Mucosa of gallbladder (tissue), 1 donor: ENCODE results near the gene CCDC106. TPM values are rescaled to one million over a fixed set of nuclear protein-coding genes. Genes with fewer than 3 reads are reported as not detected.

Experiments used
- DNase-seq: peaks from one replicate; pipeline ENCODE4 v3.0.0-alpha.2; 2020; ENCODE audit warnings: low spot score
- total RNA-seq: library from RNA; stranded (reverse); gene quantifications from one replicate; pipeline ENCODE4 v1.2.1, GENCODE V29; 2021
- donor health status: DM: no; HTN: no; CAD: no.

CCDC106 gene
- total RNA-seq, 1 donor from 2014 or later, result 18.4 TPM

- no peak for DNase-seq
Measured at GRCh38 chr19:55668603-55669348, 20.8 kb downstream of the CCDC106 start.

GRCh38 chr19:55669418-55670279, 21.6 kb downstream of the CCDC106 start:
- no peak for DNase-seq

GRCh38 chr19:55670280-55671053, 22.5 kb downstream of the CCDC106 start:
- DNase-seq, result no peak

DNA sequence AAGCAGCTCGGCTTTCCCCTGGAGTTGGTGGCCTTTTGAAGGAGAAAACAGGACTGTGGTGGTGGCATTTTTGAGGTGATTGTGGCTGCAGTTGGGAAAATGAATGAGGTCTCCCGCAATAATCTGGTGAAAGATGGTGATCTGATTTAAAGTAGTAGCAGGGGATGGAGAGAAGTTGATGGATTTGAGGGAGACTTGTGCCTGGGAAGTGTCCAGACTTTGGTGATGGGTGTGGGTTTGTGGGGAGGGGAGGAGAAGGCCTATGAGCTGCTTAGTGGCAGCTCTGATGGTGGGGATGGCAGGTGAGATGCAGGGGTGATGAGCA, 23.0 kb downstream of the CCDC106 start:
- no peak for DNase-seq

DNA sequence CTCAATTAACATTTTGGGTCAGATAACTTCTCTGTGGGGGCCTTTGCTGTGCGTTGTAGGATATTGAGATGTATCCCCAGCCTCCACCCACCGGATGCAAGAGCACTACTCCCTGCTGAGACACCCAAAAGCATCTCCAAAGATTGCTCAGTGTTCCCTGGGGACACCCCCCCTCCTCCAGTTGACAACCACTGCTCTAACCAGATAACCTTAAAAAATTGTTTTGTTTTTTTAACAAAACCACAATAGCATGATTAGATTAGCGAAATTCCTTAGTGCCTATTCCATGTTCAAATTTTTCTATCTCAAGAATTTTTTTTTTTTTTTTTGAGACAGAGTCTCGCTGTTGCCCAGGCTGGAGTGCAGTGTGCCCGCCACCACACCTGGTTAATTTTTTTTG, 24.4 kb downstream of the CCDC106 start:
- no peak for DNase-seq

GRCh38 chr19:55673465-55673864, 25.5 kb downstream of the CCDC106 start:
- no peak for DNase-seq

- no peak for DNase-seq
Measured at GRCh38 chr19:55673889-55674288, 25.9 kb downstream of the CCDC106 start.

DNA sequence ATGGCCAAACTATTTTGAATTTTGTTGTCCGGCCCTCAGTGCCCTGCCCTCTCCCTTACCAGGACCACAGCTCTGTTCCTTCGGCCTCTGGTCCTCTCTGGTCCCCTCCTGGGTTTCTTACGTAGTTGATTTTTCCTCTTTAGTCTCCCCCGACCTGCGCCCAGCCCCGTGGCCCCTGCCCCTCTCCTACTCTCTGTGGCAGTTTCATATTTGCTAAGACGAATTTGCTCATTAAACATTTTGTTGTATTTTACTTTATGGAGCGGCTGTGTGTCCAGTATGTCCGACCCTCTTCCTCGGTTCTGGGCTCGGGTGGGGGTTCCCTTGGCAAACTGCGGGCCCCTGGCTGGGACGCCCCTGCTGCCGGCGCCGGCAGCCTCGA, 26.4 kb downstream of the CCDC106 start:
- DNase-seq, result no peak

DNA sequence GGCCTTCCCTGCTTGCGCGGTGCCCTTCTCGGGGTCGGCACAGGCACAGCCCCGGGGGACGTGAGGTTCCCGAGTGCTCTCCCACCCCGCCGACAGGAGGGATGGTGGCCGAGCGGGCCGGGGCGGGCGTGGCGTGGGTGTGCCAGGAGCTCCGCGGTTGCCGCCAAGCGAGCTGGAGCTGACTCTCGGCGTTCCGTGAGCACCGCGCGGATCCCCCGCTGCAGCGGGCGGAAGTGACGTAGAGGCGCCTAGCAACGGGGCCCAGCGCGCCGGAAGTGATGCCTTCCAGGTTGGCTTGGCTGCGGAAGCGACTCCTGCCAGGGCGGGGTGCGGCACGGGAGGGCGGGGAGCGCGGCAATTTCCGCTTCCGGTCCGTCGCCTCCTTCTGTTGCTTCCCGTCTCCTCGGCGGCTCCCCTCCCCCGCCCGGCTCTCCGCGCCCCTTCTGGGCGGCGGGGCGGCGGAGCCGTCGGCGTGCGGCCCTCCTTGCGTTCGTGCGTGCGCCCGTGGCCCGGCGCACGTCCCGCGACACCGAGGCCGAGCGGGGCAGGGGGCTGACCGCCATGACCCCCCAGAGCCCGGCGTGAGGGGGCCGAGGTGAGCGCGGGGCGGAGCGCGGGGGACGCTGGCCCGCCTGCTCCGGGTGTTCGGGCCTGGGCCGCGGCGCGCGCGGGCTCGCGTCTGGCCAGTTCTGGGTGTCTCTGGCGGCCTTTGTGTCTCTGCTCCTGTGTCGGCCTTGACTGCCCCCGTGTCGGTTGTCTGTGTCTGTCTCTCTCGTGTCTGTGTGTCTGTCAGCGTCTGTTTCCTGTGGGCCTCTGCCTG, 27.0 kb downstream of the CCDC106 start, which contains the start of gene EPN1:
Gene EPN1 (plus strand): TSS at position 386 of the 820 bp plus-strand sequence. CDS start 3,402 bp downstream, outside the sequence.
- peak; percentile 96 for DNase-seq

GRCh38 chr19:55675661-55676354, 27.8 kb downstream of the CCDC106 start:
- DNase-seq, result no peak

DNA sequence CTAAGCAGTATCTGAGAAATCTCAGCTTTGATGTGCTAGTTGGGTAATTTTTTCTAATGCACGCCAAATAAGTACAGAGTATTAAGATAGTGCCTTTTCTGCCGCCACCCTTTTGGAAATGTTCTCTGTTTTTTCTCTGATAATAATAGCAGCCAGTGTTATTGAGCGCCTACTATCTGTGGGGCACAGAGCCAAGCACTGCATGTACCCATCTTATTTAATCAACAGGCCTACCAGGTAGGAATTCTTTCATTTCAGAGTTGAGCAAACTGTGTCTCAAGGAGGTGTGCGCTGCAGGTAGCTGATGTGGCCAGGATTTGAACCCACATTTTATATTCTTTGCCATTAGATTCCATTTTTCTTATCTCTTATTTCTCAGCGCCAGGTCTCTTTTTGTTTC, 28.4 kb downstream of the CCDC106 start:
- peak; percentile 60 for DNase-seq

DNA sequence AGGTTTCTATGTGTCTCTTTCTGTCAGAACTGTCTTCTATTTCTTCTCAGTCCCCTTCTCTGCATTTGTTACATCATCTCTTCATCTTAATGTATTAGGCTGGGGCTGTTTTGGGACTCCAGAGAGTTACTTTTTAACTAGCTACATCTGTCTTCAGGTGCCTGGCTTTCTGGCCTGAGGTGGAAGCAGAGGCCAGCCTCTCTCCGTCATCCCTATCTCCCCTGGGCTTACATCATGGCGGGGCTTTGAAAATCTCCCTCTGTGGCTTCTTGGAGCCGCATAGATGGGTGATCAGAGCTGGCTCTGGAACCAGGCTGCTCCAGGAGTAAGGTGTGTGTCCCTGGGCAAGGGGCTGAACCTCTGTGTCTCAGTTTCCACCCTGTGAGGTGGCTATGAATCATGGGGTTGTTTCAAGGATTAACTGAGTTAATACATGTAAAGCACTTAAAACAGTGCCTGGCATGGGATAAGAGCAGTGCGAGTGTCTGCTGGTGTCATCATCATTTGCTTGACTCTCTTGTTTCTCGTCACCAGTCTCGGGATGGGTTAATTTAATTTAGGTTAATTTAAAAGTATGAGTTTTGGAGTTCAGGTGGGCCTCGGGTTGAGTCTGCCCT, 29.0 kb downstream of the CCDC106 start:
- no peak for DNase-seq

GRCh38 chr19:55677572-55678028, 29.6 kb downstream of the CCDC106 start:
- DNase-seq, result no peak

DNA sequence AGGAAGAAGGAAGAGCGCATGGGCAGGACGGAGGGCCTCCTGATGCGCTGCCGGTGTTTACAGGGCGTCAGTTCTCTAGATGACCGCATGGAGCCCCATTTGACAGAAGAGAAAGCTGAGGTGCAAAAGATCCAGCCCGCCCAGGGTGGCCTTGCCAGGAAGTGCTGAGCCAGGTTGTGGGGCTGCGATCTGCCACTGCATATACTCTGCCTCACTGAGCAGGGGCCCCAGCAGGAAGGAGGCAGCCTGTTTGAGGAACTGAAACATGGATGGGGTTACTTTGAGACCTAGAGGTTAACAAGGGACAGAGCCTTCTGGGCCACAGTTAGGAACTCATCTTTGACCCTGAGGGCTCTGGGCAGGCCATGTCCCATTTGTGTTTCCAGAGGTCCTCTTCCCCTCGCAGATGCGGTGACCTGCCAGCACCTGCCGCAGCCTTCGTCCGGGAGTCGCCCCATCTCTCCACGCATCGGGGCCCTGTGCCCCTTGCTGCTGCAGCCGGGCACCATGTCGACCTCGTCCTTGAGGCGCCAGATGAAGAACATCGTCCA, 30.2 kb downstream of the CCDC106 start:
- peak; percentile 41 for DNase-seq

DNA sequence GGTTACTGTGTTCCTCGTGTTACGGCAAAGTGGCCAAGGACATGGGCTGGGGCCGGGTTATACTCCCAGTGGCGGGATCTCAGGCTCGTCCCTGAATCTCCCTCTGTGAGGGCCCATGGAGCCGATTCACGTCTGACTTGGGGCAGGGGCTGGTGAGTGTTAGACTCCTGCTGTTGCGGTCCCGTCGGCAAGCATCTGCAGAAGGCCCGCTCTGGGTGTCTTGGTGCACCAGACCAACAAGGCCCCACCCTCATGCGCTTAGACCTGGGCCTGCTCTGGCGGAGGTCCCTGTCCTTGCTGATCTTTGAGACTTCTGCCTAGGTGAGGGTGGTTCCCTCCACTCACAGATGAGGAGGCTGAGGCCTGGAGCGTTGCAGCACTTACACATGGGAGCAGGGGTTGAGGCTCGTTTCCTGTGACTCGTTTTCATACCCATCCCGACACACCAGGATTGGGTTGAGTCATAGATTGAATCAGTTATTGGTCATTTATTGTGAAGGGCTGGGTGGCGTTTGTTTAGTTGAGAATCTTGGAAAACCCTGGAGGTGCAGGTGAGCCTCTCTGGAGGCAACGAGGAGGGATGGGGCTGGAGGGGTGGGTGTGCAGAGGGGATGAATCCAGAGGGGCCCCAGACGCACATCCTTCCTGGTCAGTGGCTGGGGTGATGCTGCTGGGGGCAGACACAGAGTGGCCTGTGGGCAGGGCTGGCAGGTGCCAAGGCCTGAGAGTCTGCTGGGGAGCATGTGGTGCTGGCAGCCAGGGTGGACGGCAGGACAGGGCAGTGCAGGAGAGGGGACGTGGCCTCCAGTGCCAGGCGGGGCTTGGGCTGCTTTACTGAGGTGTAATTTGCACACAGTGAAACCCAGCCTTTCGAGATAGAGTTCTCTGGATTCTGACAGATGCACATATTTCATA, 31.6 kb downstream of the CCDC106 start:
- no peak for DNase-seq

GRCh38 chr19:55680339-55681130, 32.5 kb downstream of the CCDC106 start:
- no peak for DNase-seq

DNA sequence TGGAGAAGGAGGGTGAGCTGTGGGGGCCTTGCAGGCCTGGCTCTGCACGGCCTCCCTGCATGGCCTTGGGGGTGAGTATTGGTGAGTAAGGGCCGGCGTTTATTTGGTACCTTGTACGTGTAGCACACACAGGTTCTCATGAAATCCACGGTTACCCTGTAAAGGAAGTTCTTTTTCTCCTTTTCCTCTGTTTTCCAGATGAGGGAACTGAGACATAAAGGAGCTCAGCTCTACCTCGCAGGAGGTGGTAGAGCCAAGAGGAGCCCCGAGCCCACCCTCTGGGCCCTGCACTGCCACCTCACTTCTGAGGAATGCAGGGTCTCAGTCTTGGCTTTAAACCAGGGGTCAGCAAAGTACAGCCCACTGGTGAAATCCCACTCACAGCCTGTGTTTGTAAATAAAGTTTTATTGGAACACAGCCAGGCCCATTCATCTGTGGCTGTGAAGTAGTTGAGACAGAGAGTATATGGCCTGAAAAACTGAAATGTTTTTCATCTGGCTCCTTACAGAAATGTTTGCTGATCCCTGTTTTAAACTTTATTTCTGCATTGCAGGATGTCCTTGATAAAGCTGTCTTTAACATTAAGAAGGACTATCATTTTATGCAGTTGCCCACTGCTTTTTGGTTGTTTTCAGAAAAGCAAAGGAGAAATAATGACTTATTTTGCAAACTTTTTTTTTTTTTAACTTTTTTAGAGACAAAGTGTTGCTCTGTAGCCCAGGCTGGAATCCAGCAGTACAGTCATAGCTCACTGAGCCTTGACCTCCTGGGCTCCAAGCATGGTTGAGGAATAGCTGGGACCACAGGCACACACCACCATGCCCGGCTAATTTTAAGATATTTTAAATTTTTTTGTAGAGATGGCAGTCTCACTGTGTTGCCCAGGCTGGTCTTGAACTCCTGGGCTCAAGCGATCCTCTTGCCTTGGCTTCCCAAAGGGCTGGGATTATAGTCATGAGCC, 33.4 kb downstream of the CCDC106 start:
- no peak for DNase-seq
